IMR-90 (cell line): ENCODE measurements around the gene ATM. TPM values are rescaled to one million over a fixed set of nuclear protein-coding genes. Genes with fewer than 3 reads are reported as not detected.
A peak's percentile ranks its signal among the peaks of the same experiment; 100 is the strongest.

ENCODE experiments used
- ATAC-seq: fragments of 200-7000 bp; cut with Tn5 transposase; 2 replicates; pipeline ENCODE4 v1.9.1; 2020; ENCODE audit warnings: low read depth, mild to moderate bottlenecking, moderate library complexity
- BruUV-seq: library from RNA; stranded (reverse); fragments of 400-500 nt; replicated peaks from 2 replicates; lab custom pipeline; 2021; lab: Mats Ljungman, UMichigan
- CTCF ChIA-PET: fragments of 300-600 bp; formaldehyde crosslinking; extraction: SDS; loops from one replicate; lab custom pipeline; 2021; ENCODE audit warnings: antibody characterized with exemption; lab: Yijun Ruan, JAX
- POLR2A ChIA-PET: fragments of 300-600 bp; sonication (Branson Sonifier 250); formaldehyde crosslinking; loops from one replicate; lab custom pipeline; 2022; ENCODE audit warnings: antibody characterized with exemption; ENCODE audit not compliant: unreplicated experiment; lab: Charles Lee
- DNase-seq: peaks from one replicate; pipeline ENCODE4 v3.0.0; 2013
- H2AFZ ChIP-seq: replicated peaks from 2 replicates; pipeline ENCODE3; 2013; ENCODE audit warnings: low read length, mild to moderate bottlenecking; ENCODE audit not compliant: poor library complexity
- H2AK5ac ChIP-seq: 2 replicates; pipeline ENCODE4 v1.6.1; 2013; ENCODE audit warnings: low read depth, low read length, inconsistent platforms
- H2AK9ac ChIP-seq: replicated peaks from 2 replicates; pipeline ENCODE3; 2013; ENCODE audit warnings: mild to moderate bottlenecking, low read depth, low read length, moderate library complexity; ENCODE audit not compliant: poor library complexity
- H2BK120ac ChIP-seq: 2 replicates; pipeline ENCODE4 v1.6.1; 2013; ENCODE audit warnings: low read depth, low read length, inconsistent platforms
- H2BK15ac ChIP-seq: 3 replicates; pipeline ENCODE4 v1.6.1; 2013; ENCODE audit warnings: low read depth, low read length, inconsistent platforms
- H2BK20ac ChIP-seq: 2 replicates; pipeline ENCODE4 v1.6.1; 2013; ENCODE audit warnings: low read depth, mild to moderate bottlenecking, inconsistent platforms, low read length, moderate library complexity
- H2BK5ac ChIP-seq: 2 replicates; pipeline ENCODE4 v1.6.1; 2013; ENCODE audit warnings: mild to moderate bottlenecking, low read depth, low read length, inconsistent platforms; ENCODE audit not compliant: poor library complexity, severe bottlenecking
- H3K14ac ChIP-seq: replicated peaks from 2 replicates; pipeline ENCODE4 v1.6.1; 2013; ENCODE audit warnings: low read depth, low read length, inconsistent platforms
- H3K18ac ChIP-seq: 2 replicates; pipeline ENCODE4 v1.6.1; 2013; ENCODE audit warnings: low read depth, low read length, control low read depth
- H3K23ac ChIP-seq: 2 replicates; pipeline ENCODE4 v1.6.1; 2013; ENCODE audit warnings: low read depth, low read length, inconsistent platforms
- H3K27ac ChIP-seq: 2 replicates; pipeline ENCODE4 v1.5.1; 2013; ENCODE audit warnings: mild to moderate bottlenecking, control low read depth, low read length; ENCODE audit not compliant: insufficient read depth
- H3K27me3 ChIP-seq: 2 replicates; pipeline ENCODE4 v1.6.1; 2013; ENCODE audit warnings: low read length; ENCODE audit not compliant: control insufficient read depth, insufficient read depth
- H3K36me3 ChIP-seq: 2 replicates; pipeline ENCODE4 v1.6.1; 2013; ENCODE audit warnings: low read length, mixed read lengths; ENCODE audit not compliant: control insufficient read depth, insufficient read depth
- H3K4ac ChIP-seq: 2 replicates; pipeline ENCODE4 v1.6.1; 2013; ENCODE audit warnings: low read depth, low read length, inconsistent platforms
- H3K4me1 ChIP-seq: 2 replicates; pipeline ENCODE4 v1.6.1; 2013; ENCODE audit warnings: low read length, mixed read lengths; ENCODE audit not compliant: control insufficient read depth, insufficient read depth
- H3K4me2 ChIP-seq: 2 replicates; pipeline ENCODE4 v1.6.1; 2013; ENCODE audit warnings: low read depth, mild to moderate bottlenecking, control low read depth, low read length, moderate library complexity
- H3K4me3 ChIP-seq: 2 replicates; pipeline ENCODE4 v1.5.1; 2013; ENCODE audit warnings: low read depth, mild to moderate bottlenecking, control low read depth, low read length, moderate library complexity; ENCODE audit not compliant: insufficient read depth
- H3K56ac ChIP-seq: 2 replicates; pipeline ENCODE4 v1.6.1; 2013; ENCODE audit warnings: low read length, inconsistent platforms; ENCODE audit not compliant: insufficient read depth; ENCODE audit errors: extremely low read depth
- H3K79me1 ChIP-seq, 2 experiments: 2 replicates each; pipeline ENCODE4 v1.6.1; 2013; ENCODE audit warnings: low read length in 2 of 2, inconsistent platforms in 1 of 2, low read depth in 1 of 2
- H3K9ac ChIP-seq: 2 replicates; pipeline ENCODE4 v1.6.1; 2013; ENCODE audit warnings: low read depth, low read length, control low read depth
- H3K9me1 ChIP-seq: 2 replicates; pipeline ENCODE4 v1.6.1; 2013; ENCODE audit warnings: low read length, inconsistent platforms; ENCODE audit not compliant: insufficient read depth
- H3K9me3 ChIP-seq: 2 replicates; pipeline ENCODE4 v1.6.1; 2013; ENCODE audit warnings: low read length; ENCODE audit not compliant: control insufficient read depth, insufficient read depth
- H4K20me1 ChIP-seq: 2 replicates; pipeline ENCODE4 v1.6.1; 2013; ENCODE audit warnings: low read length, inconsistent platforms; ENCODE audit not compliant: insufficient read depth
- H4K5ac ChIP-seq: 2 replicates; pipeline ENCODE4 v1.6.1; 2013; ENCODE audit warnings: mild to moderate bottlenecking, low read depth, low read length, control low read depth
- H4K8ac ChIP-seq, 2 experiments: 2 replicates each; pipeline ENCODE4 v1.6.1; 2013; ENCODE audit warnings: low read depth in 2 of 2, low read length in 2 of 2, control low read depth in 1 of 2, inconsistent platforms in 1 of 2
- H4K91ac ChIP-seq: 2 replicates; pipeline ENCODE4 v1.6.1; 2013; ENCODE audit warnings: low read depth, low read length, inconsistent platforms; ENCODE audit not compliant: insufficient read depth
- CTCF ChIP-seq: conservative IDR thresholded peaks from 2 replicates; pipeline ENCODE4 v1.5.1; 2012; ENCODE audit warnings: mild to moderate bottlenecking, low read depth, low read length, improper control_type of control experiment
- NFE2L2 ChIP-seq: fragments of 150-350 bp; IDR thresholded peaks from 2 replicates; pipeline ENCODE4 v1.6.1; 2016; ENCODE audit warnings: low read depth, mild to moderate bottlenecking, low read length
- POLR2A ChIP-seq: IDR thresholded peaks from 2 replicates; pipeline ENCODE4 v1.6.1; 2012; ENCODE audit warnings: mild to moderate bottlenecking, low read depth, low read length
- RCOR1 ChIP-seq: IDR thresholded peaks from 2 replicates; pipeline ENCODE4 v1.6.1; 2012; ENCODE audit warnings: mild to moderate bottlenecking, low read length, improper control_type of control experiment; ENCODE audit not compliant: insufficient replicate concordance
- WGBS, 2 experiments: methylation state at CpG; one replicate each; pipeline versions ENCODE4 v1.1.5 to v1.1.7; 2013; ENCODE audit warnings: missing lambda C conversion rate in 2 of 2; ENCODE audit not compliant: insufficient read length in 1 of 2; ENCODE audit errors: extremely low coverage in 2 of 2; 5-methylcytosine and 5-hydroxymethylcytosine counted together
- dilution Hi-C: fragments of 300-500 bp; cut with HindIII; formaldehyde crosslinking; loops from one replicate; pipeline ENCODE4 v1.14.3; 2018; ENCODE audit warnings: low sequenced_read_pairs; ENCODE audit not compliant: unreplicated experiment
- in situ Hi-C: fragments of 300-500 bp; cut with MboI; formaldehyde crosslinking; loops from 3 replicates; pipeline ENCODE4 v1.14.3; 2019; ENCODE audit warnings: low sequenced_read_pairs, inconsistent platforms, mixed read lengths
- intact Hi-C: fragments of 100-400 bp; cut with micrococcal nuclease; formaldehyde crosslinking; loops from 2 replicates; pipeline ENCODE4 v1.10.0; 2022
- polyA plus RNA-seq, 3 experiments: library from polyadenylated mRNA; depleted of rRNA; stranded (reverse); fragments of >200 nt; gene quantifications; 2 replicates each; pipeline ENCODE4 v1.2.3, GENCODE V29; 2012; ENCODE audit warnings: low replicate concordance in 1 of 3
- total RNA-seq: library from RNA; depleted of rRNA; stranded (reverse); fragments of >200 nt; gene quantifications from 2 replicates; pipeline ENCODE4 v1.2.3, GENCODE V29; 2012

The ATM gene
- total and polyA plus RNA-seq, 2 of the 4 experiments (the other 2 are of a cell fraction) = 18.1 to 30.6 TPM

DNA sequence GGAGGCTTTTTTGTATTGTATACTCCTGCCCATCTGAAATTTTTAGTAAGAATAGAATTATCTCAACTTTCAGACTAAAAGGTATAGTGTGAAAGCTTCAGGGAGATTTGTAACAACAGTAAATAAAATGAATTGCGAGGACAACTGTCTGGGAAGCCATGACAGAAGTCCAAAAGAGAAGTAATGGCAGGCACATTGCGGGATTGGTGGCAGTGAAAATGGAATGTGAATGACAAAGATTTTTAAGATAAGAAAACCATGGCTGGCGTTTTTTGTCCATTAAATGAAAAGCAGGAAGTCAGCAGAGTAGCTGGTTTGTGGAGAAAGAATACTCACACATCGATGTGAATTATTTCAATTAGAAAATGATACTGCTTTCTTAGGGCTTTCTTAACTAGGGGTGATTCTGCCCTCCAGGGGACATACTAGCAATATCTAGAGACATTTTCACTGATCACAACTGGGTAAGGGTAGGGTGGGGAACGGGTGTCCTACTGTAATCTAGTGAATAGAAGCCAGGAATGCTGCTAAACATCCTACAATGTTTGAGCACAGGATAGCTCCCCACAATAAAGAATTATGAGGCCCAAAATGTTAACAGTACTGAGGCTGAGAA lies 2.0 kb upstream of the ATM start:
- no peak overlapping the region for H2BK15ac ChIP-seq
- H3K36me3 ChIP-seq = no peaks in the 10 kb centered on the region; the same call in 1 of the 2 replicates
- no peaks in the 10 kb centered on the region for H3K9me3 ChIP-seq
- ATAC-seq = no peak
- no peak overlapping the region for H4K5ac ChIP-seq
- peaks cover 4% of the 10 kb centered on the region; the same call in 1 of the 2 replicates for H3K4me1 ChIP-seq
- H3K23ac ChIP-seq = peak overlapping the region; percentile 93; the same call in 1 of the 2 replicates
- H3K79me1 ChIP-seq = peaks cover 20 to 57% of the 10 kb centered on the region in 2 experiments
- no peak overlapping the region for H4K91ac ChIP-seq
- TF ChIP-seq CTCF (0 out of 2 replicates have a peak, but pooled peaks have one; percentile 9), NFE2L2 (no peak), RCOR1 (no peak), POLR2A (no peak)
- H3K9ac ChIP-seq = peak overlapping the region; percentile 62
- peak overlapping the region; percentile 64 for H3K14ac ChIP-seq
- peak overlapping the region; percentile 76 for H3K4me2 ChIP-seq
- H4K20me1 ChIP-seq = peaks cover 4% of the 10 kb centered on the region; the same call in 1 of the 2 replicates
- peak overlapping the region; percentile 19; the same call in 1 of the 2 replicates for H3K27ac ChIP-seq
- no peaks in the 10 kb centered on the region for H3K27me3 ChIP-seq
- H2AFZ ChIP-seq = no peak overlapping the region
- CTCF ChIA-PET = interaction anchor here (0.5 kb wide), 1 partner anchor 50 kb away, joined by 3 read pairs; no protein-coding TSS in a partner anchor
- POLR2A ChIA-PET = no interaction called here
- H2BK5ac ChIP-seq = peak overlapping the region; percentile 47
- H2BK120ac ChIP-seq = no peak overlapping the region
- no TSS peak for BruUV-seq
- WGBS, 2 experiments = 83% methylated on average over 1 of the region's 5 CpGs; no CpG with 5 or more reads in 1 of the 2 experiments
- no peak overlapping the region for H3K18ac ChIP-seq
- no peak overlapping the region for H2AK9ac ChIP-seq
- in situ Hi-C loops = no loop called here
- H2AK5ac ChIP-seq = no peak overlapping the region
- H3K4ac ChIP-seq = peak overlapping the region; percentile 22; the same call in 1 of the 2 replicates
- dilution Hi-C loops = no loop called here
- peak overlapping the region in 1 of 2 experiments; percentile 38; a peak in 2 of 4 replicates for H4K8ac ChIP-seq
- intact Hi-C loops = loop anchor here (5.0 to 10.0 kb wide), 2 partner anchors 99 to 244 kb away; partner anchors contain the start of genes ACAT1 and C11orf65
- H2BK20ac ChIP-seq = no peak overlapping the region
- H3K4me3 ChIP-seq = peak overlapping the region; percentile 70
- peaks cover 9% of the 10 kb centered on the region for H3K9me1 ChIP-seq
- H3K56ac ChIP-seq = no peak overlapping the region; the same call in 1 of the 2 replicates
- DNase-seq = no peak
